Measurements from ENCODE around the gene PNPO.
A peak's percentile ranks its signal among the peaks of the same experiment; 100 is the strongest.

Gene PNPO

GRCh38 chr17:47952171-47953021 lies 11.0 kb downstream of the PNPO start:
- DNase-seq = no peak

GRCh38 chr17:47953909-47954308 lies 12.5 kb downstream of the PNPO start:
- no peak for DNase-seq

- DNase-seq = no peak
Observed at GRCh38 chr17:47955497-47956461, 14.4 kb downstream of the PNPO start.

GRCh38 chr17:47956791-47957590 lies 15.6 kb downstream of the PNPO start:
- DNase-seq = no peak

- DNase-seq = no peak
Observed at GRCh38 chr17:47957591-47958490, 16.5 kb downstream of the PNPO start, which contains the start of gene PRR15L. PRR15L (minus strand) TSS chr17:47957883; CDS start chr17:47953234, 4,649 bp downstream.

GRCh38 chr17:47959825-47960655 lies 18.7 kb downstream of the PNPO start:
- DNase-seq = no peak

GRCh38 chr17:47961406-47961805 lies 20.0 kb downstream of the PNPO start:
- DNase-seq = no peak

DNA sequence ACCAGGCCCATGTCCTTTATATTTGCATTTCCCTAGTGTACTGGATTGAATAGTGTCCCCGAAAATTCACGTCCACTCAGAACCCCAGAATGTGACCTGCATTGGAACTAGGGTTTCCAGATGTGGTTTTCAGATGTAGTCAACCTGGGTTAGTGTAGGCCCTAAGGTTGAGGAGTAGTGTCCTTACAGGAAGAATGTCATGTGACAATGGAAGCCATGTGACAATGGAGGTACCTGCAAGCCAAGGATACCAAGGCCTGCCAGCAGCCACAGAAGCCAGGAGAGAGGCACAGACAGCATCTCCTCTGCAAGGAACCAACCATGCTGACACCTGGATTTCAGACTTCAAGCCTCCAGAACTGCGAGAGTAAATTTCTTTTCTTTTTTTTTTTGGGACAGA lies 21.5 kb downstream of the PNPO start:
- DNase-seq = no peak

DNA sequence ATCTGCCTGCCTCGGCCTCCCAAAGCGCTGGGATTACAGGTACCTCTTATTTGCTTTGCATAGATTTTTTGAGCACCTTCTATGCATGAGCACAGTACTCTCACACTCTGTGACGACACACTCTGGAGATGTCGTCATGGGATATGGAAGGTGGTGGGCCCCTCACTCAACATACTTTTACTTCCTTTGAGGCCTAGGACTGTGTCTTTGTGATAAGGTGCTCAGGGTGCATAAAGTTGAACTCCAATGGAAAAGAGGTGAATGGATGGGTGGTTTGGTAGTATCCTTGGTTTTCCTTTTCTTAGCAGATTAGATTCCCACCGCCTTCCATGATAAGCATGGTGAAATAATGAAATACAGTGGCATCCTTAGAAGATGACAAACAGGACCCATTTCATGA lies 23.5 kb downstream of the PNPO start:
- DNase-seq = no peak

DNA sequence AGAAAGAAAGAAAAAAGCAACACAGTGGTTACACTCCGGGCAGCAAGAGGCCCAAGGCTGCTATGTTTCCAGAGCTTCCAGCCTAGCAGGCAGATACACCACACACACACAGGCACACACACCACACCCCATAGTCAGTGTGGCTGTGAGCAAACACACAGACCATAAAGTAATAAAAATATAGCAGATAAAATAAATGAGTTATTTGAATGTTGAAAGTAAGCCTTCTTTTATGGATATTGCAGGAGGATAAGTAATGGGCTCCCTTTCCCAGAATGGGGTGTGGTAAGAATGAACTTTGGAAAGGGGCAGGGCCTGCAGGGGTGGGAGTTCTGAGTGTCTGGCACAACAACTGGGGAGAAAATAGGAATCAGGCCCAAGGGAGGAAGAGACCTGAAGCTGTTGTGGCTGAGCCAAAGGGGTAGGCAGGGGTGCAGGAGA lies 24.7 kb downstream of the PNPO start:
- DNase-seq = no peak

- no peak for DNase-seq
Observed at GRCh38 chr17:47967607-47968252, 26.4 kb downstream of the PNPO start.

GRCh38 chr17:47968836-47969235 lies 27.5 kb downstream of the PNPO start:
- DNase-seq = no peak

GRCh38 chr17:47969930-47970724 lies 28.8 kb downstream of the PNPO start:
- DNase-seq = no peak

- DNase-seq = peak; percentile 100
Observed at GRCh38 chr17:47970725-47971499, 29.5 kb downstream of the PNPO start, which contains the start of gene CDK5RAP3. CDK5RAP3 (plus strand) TSS chr17:47971113; CDS start chr17:47971147, 34 bp downstream.

GRCh38 chr17:47973541-47973940 lies 32.2 kb downstream of the PNPO start:
- no peak for DNase-seq

GRCh38 chr17:47975189-47975822 lies 33.9 kb downstream of the PNPO start:
- no peak for DNase-seq

- DNase-seq = no peak
Observed at GRCh38 chr17:47975823-47976205, 34.4 kb downstream of the PNPO start.

GRCh38 chr17:47978324-47978723 lies 37.0 kb downstream of the PNPO start:
- no peak for DNase-seq
